ENCODE measurements around the gene PXK.

PXK gene

GRCh38 chr3:58384381-58385090 is 51.8 kb downstream of the PXK start:
- no peak for DNase-seq

GRCh38 chr3:58386626-58387365 is 54.1 kb downstream of the PXK start:
- DNase-seq = no peak

GRCh38 chr3:58387650-58388546 is 55.2 kb downstream of the PXK start:
- DNase-seq = no peak

GRCh38 chr3:58388550-58389091 is 55.9 kb downstream of the PXK start:
- no peak for DNase-seq

GRCh38 chr3:58391156-58391865 is 58.6 kb downstream of the PXK start:
- DNase-seq = no peak

- DNase-seq = no peak
Observed at GRCh38 chr3:58392181-58392580, 59.5 kb downstream of the PXK start.

GRCh38 chr3:58394339-58394738 is 61.6 kb downstream of the PXK start:
- no peak for DNase-seq

GRCh38 chr3:58398669-58399333 is 66.1 kb downstream of the PXK start:
- DNase-seq = no peak

- no peak for DNase-seq
Observed at GRCh38 chr3:58403513-58404109, 70.9 kb downstream of the PXK start.

- no peak for DNase-seq
Observed at GRCh38 chr3:58404396-58404795, 71.7 kb downstream of the PXK start.

GRCh38 chr3:58408906-58409305 is 76.2 kb downstream of the PXK start:
- DNase-seq = no peak

- no peak for DNase-seq
Observed at GRCh38 chr3:58409663-58410062, 77.0 kb downstream of the PXK start.

GRCh38 chr3:58411036-58411435 is 78.3 kb downstream of the PXK start:
- no peak for DNase-seq

- DNase-seq = no peak
Observed at GRCh38 chr3:58411851-58412830, 79.4 kb downstream of the PXK start.

- peak; percentile 59 for DNase-seq
Observed at GRCh38 chr3:58414538-58415197, 82.0 kb downstream of the PXK start.

- DNase-seq = no peak
Observed at GRCh38 chr3:58416191-58416590, 83.5 kb downstream of the PXK start.

GRCh38 chr3:58417075-58417474 is 84.4 kb downstream of the PXK start:
- no peak for DNase-seq

- no peak for DNase-seq
Observed at GRCh38 chr3:58418227-58418626, 85.5 kb downstream of the PXK start.

GRCh38 chr3:58419780-58420507 is 87.3 kb downstream of the PXK start:
- no peak for DNase-seq

Measured in CD4-positive, alpha-beta T cell treated with Interleukin-17A for 4 hours (primary cell).